Stimulated activated CD4-positive, alpha-beta T cell treated with anti-CD3 and anti-CD28 coated beads, Interleukin-1b, Interleukin-23, amount 100 ng/mL, for 24 hours (primary cell): ENCODE results near the gene SGSM1.
"Not testable (repeated sequence)": the region's sequence is repeated elsewhere in the genome, so short reads cannot be mapped to it uniquely, and the experiment has no call there.

Source experiments
- DNase-seq, 4 experiments: peaks; one replicate each; pipeline ENCODE4 v3.0.0-alpha.2; 2020; ENCODE audit warnings: low read depth in 4 of 4, low spot score in 1 of 4

The SGSM1 gene

DNA sequence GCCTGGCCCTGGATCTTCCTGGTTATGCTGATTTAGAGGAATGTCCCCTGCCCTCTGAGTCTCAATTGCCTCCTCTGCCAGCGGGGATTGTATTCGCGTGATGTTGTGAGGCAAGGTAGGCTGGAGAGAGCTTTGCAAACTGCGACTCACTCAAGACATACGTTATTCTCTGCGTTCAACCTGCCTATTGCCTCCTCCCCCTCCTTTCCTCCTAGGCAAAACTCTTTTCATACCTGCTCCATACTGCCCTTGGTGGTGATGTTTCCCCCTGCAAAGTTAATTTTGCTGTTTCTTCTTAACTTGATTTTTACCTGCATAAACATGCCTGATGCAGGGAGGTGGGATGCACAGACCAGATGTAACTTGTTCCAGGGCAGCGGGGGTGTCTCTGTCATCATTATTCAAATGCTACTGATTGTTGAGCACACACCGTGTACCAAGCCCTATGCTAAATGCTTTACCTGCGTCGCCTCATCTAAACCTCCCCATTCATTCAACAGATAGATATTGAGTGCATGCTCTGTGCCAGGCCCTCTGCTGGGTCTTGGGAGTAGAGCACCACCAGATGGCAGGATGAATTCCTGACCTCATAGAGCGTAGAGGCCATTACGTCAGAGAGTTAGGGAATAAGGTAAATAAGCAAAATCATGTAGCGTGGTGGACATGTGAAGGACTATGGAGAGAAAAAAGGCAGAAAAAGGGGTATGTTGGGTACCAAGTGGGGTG is 29.0 kb downstream of the SGSM1 start:
- DNase-seq, result peak in 1 of 4 experiments; percentile 3

DNA sequence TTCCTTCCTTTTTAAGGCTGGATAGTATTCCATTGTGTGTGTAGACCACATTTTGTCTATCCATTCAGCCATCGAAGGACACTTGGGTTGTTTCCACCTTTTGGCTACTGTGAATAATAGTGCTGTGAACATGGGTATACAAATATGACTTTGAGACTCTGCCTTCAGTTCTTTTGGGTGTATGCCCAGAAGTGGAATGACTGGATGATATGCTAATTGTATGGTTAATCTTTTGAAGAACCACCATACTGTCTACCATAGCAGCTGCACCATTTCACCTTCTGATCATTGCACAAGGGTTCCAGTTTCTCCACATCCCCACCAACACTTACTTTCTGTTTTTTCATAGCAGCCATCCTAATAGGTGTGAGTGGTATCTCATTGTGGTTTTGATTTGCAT is 30.3 kb downstream of the SGSM1 start:
- DNase-seq, result no peak

DNA sequence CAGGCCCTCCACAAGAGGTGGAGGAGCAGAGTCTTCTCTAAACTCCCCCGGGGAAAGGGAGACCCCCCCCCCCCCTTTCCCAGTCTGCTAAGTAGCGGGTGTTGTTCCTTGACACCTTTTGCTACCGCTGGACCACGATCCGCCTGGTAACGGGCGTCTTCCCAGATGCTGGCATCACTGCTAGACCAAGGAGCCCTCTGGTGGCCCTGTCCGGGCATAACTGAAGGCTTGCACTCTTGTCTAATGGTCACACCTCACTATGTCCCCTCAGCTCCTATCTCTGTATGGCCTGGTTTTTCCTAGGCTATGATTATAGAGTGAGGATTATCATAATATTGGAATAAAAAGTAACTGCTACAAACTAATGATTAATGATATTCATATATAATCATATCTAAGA is 31.5 kb downstream of the SGSM1 start:
- not testable (repeated sequence) for DNase-seq

DNA sequence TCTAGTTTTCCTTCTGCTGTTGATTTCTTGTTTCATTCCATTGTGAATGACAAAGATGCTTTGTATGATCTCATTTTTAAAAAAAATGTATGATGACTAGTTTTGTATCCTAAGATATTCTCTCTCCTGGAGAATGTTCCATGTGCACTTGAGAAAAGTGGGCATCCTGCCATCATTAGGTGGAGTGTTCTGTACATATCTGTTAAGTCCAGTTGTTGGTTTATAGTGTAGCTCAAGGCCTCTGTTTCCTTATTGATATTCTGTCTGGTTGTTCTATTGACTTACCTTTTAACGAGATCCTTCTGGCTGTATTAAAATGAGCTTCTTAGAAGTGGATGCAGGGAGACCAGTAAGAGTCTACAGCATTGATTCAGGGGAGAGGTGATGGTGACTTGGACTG is 35.2 kb downstream of the SGSM1 start:
- no peak for DNase-seq

DNA sequence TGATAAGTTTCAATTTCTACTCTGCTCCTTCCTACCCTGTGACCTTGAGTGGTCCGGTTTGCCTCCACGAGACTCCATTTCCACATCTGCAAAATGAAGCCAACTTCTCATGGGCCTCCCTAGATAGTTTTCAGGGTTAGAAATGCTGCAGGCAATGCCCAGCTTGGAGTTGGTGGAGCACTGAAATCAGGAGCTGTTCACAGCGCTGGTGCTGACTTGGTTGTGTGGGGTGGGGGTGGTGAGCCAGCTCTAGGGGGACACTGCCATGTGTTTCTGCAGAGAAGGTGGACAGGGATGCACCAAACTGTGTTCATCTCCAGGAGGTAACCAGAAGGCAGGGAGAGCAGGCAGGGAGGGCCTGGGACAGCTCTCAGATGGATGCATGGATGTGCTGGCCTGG is 37.0 kb downstream of the SGSM1 start:
- no peak for DNase-seq

DNA sequence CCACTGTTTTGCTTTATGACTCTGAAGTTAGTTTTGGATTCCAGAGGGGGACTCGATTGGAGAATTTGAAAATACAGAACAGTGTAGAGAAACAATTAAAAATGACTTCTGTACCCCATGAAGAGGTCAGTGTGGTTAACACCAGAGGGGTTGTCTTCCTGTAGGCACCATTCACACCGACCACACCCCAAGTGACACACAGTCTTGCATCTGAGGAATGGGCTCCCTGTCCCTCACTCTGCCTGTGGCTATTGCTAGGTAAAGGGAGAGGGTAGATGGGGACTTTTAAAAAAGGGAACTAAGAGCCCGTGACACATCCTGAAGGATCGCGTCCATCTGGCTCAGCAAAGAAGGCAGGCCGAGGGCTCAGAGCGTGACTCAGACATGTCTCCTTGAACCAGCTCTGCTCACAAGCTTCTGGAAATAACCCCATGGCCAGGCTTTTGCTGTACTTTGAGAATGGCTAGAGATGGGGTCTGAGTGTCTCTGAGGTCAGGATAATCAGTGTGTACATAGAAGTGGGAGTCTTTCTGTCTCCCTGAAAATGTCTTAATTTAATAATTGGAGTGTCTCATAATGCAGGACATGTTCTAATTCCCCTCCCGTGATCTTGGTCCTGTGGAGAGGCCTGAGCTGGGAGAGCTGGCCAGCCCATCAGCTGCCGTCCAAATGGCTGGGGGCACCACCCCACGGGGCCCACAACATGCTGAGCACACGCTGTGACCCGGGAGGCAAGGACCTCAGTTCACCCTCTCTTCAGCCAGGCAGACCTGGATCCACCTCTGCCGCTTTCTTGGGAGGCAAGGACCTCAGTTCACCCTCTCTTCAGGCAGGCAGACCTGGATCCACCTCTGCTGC is 39.3 kb downstream of the SGSM1 start:
- no peak for DNase-seq

DNA sequence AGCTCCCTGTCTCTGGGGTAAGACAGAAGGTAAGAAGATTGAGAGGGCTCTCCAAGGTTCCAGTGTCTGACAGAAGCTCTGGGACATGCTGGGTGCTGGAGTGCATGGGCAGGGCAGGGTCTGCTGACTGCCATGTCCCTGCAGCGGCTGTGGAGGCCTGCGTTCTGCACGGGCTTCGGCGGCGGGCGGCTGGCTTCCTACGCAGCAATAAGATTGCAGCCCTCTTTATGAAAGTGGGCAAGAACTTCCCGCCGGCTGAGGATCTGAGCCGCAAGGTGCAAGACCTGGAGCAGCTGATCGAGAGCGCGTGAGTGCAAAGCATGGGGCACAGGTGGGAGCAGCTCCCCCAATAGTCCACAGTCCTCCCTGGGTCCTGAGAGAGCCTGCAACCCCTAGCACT is 41.5 kb downstream of the SGSM1 start:
- no peak for DNase-seq

DNA sequence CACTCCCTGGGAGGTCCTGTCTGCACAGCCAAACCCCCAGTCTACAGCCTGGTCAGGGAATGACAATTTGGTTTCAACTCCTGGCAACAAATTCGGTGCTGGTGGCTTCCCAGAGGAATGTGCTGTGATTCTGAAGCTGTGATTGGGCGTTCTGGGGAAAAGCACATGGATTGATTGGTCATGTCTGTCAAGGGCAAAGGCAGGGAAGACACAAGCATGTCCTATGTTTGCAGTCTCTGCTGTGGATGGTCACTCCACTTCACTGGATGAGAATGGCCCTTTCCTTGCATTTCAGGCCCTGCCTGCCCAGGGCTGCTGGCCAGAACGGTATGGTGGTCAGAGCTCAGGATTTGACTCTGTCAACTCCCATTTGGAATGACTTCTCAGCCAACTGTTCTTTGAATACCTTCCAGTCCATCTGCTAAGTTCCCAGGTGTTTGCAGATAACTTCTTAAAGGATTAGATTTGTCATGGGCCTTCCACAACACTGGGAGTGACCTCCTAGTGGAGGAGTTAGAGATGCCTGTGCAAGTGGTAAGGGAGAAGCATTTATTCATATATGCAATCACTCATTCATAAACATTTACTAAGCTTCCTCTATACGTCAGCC is 42.7 kb downstream of the SGSM1 start:
- no peak for DNase-seq

DNA sequence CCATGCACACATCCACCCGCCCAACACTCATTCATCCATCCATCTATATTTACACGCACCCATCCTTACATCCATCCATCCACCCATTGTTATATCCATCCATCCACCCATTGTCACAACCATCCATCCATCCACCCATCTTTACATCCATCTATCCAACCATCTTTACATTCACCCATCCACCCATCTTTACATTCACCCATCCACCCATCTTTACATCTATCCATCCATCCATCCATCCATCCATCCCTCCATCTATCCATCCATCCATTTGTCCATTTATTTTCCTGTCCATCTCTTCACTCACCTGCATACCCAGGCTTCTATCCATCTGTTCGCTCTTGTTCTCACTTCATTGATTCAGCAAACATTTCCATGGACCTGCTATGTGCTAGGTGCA is 49.8 kb downstream of the SGSM1 start:
- DNase-seq, result no peak

DNA sequence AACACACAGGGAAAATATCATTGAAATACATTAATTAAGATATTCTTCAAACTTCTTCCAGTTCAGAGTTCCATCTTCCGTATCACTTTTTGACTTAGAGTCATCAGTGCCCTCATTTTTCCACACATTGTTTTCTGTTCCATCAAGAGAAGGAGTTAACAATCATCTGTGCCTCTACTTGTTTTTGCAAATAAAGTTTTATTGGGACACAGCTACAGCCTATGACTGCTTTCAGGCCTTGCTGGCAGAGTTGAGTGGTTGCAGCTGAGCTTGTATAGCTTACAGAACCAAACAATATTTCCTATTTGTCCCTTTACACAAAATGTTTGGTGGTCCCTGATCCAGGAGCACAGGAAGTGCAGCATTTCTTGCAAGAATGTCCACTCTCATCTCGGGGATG is 51.6 kb downstream of the SGSM1 start:
- no peak for DNase-seq

DNA sequence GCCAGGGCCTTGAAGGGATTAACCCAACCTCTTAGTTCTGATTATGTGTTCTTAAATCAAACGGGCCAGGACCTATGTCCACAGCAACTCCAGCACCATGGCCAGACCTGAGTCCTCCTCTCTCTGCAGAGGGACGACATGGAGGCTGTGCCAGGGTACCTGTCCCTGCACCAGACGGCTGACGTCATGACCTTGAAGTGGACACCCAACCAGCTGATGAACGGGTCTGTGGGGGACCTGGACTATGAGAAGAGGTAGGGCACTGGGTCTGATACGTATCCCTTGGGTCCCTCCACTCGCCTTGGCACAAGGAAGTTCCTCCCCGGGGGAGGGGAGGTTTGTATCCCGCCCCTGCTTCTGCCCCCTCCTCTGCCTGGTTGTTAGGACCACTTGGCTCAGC is 53.6 kb downstream of the SGSM1 start:
- no peak for DNase-seq

DNA sequence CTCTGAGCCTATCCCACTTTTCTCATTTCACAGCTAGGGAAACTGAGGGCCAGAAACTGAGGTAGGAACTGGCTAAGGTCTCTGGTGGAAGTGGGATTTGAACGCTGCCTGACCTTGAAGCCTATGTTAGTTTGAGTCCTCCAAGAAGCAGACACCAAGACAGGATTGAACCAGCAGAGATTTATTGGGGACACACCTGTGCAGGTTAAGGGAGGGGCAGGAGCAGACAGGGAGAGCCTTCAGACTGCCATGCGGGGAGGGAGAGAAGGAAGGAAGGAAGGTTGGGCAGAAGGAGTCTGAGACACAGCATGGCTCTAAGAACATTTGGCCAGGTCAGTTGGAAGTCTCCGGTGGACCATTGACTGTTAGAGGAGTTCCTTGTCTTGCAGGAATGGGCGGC is 59.5 kb downstream of the SGSM1 start:
- DNase-seq, result no peak

DNA sequence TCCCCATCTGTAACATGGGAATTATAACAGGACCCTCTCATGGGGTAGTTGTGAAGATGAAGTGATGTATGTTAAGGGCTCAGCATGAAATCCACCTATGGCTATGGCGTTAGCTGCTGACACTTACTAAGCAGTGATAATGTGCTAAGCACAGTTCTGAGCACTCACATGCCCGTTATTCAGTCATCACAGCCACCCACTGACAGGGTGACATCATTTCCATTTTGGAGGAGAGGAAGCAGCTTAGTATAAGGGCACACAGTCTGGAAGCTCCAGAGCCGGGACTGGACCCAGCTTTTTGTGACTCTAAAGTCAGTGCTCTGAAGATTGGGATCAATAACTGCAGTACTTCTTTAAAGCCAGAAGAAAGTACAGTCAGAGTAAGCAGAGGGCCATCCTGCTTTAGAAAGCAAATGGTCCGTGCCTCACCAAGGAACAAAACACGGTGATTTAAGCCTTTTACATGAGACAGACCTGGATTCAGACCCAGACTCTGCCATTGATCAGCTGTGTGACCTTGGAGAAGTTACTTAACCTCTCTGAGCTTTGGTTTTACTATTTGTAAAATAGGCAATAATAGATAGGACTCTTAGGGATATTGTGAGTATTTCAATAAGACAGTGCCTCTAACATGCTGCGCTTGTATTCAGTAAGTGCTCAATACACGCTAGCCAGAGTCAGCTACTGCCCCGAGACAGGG is 61.5 kb downstream of the SGSM1 start:
- no peak for DNase-seq

DNA sequence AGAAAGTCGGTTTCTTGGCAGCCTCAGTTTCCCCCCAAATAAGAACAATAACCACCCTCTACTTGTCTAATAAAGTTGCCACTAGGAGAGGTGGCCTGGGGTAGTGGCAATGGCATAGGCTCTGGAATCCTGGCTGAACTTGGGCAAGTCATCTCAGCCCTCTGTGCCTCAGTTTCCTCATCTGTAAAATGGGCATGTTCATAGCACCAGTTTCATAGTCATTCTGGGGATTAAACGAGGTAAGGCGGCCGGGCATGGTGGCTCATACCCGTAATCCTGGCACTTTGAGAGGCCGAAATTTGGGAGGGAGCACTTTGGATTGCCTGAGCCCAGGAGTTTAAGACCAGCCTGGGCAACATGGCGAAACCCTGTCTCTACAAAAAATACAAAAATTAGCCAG is 63.0 kb downstream of the SGSM1 start:
- no peak for DNase-seq

DNA sequence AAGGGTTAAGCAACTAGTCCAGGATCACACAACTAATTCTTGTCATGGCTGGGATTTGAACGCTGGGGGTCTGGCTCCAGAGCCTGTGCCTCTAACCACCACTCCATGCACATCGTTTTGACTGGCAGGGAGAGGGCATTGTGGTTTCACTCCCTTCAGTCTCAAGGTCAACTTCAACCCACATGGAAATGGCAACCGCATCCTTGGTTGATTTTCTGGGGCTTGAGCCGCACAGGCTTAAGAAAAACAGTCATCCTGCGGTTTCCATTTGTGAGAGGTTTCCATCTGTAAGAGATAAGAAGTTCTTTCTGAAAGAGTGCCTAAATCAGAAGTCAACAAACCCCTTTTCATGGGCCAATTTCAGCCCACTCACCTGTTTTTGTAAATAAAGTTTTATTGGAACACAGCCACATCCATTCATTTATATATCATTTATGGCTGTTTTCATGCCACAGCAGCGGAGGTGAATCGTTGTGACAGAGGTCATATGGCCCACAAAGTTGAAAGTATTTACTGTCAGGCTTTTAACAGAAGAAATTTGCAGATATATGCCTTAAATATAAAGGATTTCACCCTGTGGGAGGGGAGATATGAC is 65.7 kb downstream of the SGSM1 start:
- no peak for DNase-seq

DNA sequence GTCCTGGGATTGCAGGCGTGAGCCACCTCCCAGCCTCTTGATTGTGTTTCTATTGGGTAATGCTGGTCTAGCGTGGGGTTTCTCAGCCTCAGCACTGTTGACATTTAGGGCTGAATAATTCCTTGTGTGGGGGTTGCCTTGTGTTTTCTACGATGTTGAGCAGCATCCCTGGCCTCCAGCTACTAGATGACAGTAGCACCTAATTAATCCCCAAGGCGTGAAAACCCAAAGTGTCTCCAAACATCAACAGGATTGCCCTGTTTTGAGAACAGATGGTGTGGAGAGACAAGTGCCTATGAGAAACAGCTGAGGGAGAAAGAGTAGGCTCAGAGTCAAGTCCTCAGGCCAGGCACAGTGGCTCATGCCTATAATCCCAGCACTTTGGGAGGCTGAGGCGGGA is 67.2 kb downstream of the SGSM1 start:
- DNase-seq, result no peak

DNA sequence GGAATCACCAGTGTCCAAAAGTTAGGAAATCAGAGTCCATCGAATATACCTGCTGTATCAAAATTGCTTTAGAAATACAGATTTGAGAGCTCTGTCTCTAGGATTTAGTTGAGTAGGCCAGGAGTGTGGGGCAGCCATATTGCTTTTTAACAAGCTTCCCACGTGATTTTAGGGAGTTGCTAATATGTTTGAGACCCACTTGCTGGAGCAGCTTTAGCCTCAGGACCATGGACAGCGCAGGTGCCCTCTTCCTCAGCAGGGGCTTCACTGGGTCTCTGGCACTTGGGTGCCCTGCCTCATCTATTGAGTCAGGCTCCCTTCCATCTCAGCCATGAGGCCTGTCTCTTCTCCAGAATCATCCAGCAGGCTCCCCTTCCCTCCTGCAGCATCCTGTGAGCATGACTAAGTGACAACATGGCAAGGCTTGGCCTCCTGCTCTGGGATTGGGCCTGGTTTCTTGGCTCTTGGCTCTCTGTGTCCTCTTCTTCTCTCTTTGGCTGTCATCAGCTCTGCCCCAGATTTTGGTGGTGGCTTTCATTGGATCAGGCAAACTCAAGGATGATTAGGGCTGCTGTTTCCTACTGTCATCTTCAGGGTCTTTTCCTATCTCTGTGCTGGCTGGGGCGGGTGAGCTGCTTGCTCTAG is 70.0 kb downstream of the SGSM1 start:
- DNase-seq, result no peak

DNA sequence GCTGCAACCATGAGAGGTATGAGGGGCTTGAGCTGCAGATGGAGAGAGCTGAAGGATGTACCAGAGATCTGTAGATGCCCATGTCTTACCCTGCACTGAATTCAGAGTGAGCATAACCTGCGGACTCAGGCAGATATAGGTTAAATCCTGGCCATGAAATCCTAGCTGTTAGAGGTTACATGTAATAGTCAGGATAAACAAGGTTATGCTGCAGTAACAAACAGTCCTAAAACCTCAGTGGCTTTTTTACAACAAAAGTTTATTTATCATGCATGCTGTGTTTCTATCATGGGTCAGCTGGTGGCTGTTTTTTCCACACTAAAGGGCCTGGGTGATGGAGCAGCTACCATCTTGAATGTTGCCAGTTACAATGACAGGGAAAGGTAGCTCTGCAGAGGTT is 70.7 kb downstream of the SGSM1 start:
- no peak for DNase-seq

DNA sequence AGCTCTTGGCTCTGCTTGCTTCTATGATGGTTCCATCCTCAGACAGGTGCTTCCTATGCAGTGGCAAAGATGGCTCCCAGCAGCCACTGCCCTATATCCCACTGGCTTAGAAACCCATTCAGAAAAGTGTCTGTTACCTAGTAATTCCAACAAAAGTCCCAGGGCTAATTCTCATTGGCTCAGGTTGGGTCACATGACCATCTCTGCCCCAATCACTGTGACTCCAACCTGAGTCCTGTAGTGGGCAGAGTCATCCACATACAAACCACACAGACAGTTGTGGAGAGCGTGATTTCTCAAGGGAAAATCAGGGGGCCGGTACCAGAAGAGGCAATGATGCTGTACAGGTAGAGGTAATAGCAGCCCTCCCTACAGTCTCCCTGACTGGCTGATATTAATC is 73.0 kb downstream of the SGSM1 start:
- DNase-seq, result no peak

DNA sequence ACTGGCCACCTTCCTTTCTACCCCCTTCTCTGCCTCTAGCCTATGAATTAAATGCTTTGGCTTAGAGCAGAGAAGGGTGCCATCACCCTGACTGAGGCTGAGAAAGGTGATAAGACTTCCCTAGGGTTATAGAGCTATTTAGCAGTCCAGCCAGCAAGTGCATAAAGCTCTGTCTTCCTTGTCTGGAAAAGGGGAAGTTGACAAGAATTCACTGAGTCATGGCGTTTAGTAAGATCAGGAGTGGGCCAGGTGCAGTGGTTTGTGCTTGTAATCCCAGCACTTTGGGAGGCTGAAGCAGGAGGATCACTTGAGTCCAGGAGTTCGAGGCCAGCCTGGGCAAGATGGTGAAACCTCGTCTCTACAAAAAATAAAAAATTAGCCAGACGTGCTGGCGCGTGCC is 77.4 kb downstream of the SGSM1 start:
- no peak for DNase-seq

DNA sequence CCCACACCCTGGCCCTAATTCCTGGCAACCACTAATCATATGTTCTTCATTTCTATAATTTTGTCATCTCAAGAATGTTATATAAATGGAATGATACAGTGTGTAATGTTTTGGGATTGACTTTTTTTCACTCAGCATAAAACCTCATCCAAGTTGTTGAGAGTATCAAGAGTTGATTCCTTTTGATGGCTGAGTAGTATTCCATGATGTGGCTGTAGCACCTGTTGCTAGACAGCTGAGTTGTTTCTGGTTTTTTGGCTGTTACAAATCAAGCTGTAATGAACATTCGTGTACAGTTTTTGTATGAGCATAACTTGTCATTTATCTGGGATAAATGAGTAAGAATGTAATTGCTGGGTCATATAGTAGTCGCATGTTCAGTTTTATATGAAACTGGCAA is 81.2 kb downstream of the SGSM1 start:
- DNase-seq, result no peak
